Epidermal melanocyte (primary cell): Measurements from ENCODE around the gene FASTK.
"Not testable (repeated sequence)": the region's sequence is repeated elsewhere in the genome, so short reads cannot be mapped to it uniquely, and the experiment has no call there.

Source experiments
- DNase-seq: peaks from one replicate; pipeline ENCODE4 v3.0.0; 2011; ENCODE audit warnings: low spot score; ENCODE audit not compliant: insufficient read length

FASTK gene

DNA sequence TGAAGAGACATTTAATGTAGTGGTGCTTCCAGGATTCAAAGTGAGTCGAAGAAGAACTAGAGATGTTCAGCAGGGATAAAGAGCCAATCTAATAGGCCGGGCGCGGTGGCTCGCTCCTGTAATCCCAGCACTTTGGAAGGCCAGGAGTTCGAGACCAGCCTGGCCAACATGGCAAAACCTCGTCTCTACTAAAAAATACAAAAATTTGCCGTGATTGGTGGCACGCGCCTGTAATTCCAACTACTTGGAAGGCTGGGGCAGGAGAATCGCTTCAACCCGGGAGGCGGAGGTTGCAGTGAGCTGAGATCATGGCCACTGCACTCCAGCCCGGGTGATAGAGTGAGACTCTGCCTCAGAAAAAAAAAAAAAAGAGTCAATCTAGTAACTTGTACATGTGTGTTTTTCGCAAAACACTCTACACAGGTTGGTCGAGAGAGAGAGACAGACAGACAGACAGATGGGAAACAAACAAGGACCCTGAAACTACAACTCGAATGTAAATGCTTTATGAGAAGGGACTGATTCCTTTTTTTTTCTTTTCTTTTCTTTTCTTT is 51.6 kb downstream of the FASTK start:
- DNase-seq: no peak

DNA sequence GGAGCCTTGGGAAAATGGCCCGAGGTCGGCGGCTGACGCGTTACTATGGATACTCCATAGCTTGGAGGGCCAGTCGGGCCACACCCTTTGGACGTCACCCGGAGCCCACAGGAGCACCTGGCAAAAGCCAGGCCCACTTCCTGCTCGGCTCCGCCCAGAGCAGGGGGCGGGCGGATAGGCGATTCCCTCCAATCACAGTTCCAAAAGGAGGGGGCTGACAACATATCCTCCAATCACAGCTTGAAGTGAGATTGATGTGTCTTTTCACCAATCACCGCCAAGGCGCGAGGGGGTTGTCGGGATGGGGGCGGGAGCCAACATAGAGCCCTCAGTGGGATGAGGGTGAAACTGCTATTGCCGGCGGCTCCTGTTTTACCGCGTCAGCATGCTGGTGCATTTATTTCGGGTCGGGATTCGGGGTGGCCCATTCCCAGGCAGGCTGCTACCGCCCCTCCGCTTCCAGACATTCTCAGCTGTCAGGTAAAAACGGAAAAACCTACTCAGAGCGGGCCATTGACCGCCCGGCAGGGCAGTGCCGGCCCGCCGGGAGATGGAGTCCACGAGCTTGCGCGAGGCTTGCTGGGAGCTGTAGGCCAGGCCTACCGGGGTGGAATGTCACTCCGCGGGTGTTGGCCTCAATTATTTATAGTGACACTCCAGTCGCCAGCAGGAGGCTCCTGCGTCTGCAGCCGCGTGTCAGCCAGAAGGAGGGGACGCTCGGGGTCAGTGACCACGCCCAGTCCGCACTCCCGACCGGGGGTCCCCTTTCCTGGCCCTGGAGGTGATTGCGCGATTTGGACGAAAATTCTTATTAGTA is 52.3 kb downstream of the FASTK start, which contains the start of gene ABCB8:
ABCB8 (plus strand) TSS at position 320 of the 817 bp plus-strand sequence; CDS start at position 386, 66 bp downstream.
- DNase-seq: peak; percentile 100

DNA sequence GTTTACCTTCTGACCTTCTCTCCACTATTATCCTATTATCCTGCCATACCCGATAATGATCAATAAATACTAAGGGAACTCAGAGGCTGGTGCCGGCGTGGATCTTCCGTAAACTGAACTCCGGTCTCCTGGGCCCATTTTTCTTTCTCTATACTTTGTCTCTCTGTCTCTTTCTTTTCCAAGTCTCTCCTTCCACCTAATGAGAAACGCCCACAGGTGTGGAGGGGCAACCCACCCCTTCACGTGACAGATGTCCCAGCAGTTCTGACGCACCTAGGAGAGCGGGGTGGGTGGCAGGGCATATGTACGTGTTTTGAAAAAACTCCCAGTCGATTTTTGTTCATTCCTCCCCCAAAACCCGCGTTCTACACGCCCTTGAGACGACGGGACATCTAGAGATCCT is 52.9 kb downstream of the FASTK start:
- not testable (repeated sequence) for DNase-seq

DNA sequence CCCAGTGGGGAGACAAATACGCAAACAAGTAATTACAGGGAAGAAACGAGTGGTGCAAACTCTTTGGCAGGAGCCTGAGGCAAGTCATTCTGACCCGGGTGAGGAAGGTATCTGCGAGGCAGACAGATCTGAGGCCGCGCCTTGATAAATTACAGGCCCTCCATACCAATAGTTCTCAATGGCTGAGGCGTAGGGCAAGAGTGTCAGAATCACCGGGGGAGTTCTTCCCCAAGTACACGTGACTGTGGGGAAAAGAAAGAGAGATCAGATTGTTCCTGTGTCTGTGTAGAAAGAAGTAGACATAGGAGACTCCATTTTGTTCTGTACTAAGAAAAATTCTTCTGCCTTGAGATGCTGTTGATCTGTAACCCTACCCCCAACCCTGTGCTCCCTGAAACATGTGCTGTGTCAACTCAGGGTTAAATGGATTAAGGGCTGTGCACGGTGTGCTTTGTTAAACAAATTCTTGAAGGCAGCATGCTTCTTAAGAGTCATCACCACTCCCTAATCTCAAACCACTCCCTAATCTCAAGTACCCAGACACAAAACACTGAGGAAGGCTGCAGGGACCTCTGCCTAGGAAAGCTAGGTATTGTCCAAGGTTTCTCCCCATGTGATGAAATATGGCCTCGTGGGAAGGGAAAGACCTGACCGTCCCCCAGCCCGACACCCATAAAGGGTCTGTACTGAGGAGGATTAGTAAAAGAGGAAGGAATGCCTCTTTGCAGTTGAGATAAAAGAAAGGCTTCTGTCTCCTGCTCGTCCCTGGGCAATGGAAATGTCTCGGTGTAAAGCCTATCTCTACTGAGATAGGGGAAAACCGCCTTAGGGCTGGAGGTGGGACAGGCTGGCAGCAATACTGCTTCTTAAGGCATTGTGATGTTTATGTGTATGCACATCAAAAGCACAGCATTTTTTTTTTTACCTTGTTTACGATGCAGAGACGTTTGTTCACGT is 53.6 kb downstream of the FASTK start:
- not testable (repeated sequence) for DNase-seq
